NCI-H748 treated with DMSO at 0.1 percent for 48 hours (cell line): ENCODE results near the gene OCRL.

Experiments
- DNase-seq: peaks from one replicate; lab custom pipeline; 2025; lab: John Stamatoyannopoulos, UW

Gene OCRL

DNA sequence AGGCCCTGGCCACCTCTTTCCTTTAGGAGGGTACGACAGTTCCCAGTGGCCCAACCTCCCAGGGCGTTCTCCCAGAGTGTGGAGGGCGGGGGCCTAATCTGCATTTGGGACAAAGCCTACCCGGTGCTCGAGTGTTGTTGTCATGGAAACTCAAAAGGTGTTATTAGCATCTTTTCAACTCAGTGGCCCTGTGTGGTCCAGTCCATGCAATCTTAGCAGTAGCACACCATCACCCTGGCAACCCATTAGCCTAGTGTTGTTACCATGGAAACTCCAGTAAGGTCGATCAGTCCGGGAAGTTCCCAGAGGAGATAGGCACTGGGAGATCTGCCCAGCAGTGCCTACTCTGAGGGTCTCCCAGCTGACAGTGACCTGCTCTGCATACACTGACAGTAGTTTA, 94.5 kb downstream of the OCRL start:
- DNase-seq: no peak

- no peak for DNase-seq
Observed at GRCh38 chrX:129636175-129636681, 96.2 kb downstream of the OCRL start.

- peak; percentile 26 for DNase-seq
Observed at GRCh38 chrX:129637217-129638109, 97.4 kb downstream of the OCRL start.

- no peak for DNase-seq
Observed at GRCh38 chrX:129638917-129639316, 98.9 kb downstream of the OCRL start.

DNA sequence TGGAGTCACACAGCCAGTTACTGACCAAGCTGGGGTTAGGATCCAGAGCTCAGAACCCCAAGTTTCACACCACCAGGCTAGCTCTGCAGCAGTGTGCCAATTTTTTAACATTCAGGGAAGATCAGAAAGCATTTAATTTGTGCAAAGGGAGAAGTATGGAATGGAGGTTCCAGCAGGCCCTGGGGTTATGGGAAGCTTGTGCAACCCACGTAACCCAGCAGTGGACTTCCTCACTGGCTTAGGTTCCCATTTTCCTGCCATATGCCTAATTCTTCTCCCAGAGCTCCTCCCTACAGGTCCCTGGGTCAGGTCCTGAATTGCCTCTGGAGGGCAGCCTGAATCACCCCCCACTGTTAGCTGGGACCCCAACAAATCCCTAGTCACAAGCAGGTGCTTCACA, 100.7 kb downstream of the OCRL start:
- no peak for DNase-seq

GRCh38 chrX:129641469-129641868, 101.4 kb downstream of the OCRL start:
- no peak for DNase-seq

GRCh38 chrX:129641941-129642340, 101.9 kb downstream of the OCRL start:
- no peak for DNase-seq
